GM21526 (cell line): ENCODE data around the gene HSD17B2.

Experiments used
- ATAC-seq: cut with Tn5 transposase; IDR thresholded peaks from one replicate; pipeline ENCODE4 v1.9.1; 2021; ENCODE audit warnings: moderate library complexity; ENCODE audit not compliant: unreplicated experiment, low FRiP score

The HSD17B2 gene

DNA sequence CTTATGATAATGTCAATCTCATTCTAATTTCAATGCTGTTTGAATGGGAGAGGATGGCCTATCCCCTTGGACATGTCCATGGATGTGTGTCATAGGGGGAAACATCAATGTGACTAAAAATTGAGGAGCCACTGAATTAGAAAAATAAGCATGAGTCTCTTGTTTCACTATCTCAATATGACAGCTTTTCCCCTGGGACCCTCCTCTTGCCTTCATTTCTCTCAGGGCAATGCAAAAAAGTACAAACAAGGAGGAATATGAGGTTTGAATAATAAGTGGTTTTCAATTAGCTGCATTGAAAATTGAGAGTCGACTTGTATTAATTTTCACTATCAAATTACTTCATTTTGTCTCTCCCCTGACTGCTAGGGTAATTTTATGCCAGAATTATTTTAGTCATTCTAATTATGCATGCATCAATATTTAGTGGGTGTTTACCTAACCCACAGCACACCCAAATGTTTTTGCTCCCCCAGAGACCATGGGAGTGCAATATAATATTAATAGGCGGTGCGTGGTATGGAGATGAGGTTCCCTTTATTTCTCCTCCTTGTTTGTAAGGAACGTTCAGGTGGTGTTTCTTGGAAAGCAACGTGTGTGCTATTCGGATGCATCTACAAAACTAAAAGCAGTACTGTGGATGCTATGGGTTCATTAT is 17.0 kb upstream of the HSD17B2 start:
- ATAC-seq = no peak

- no peak for ATAC-seq
Observed at GRCh38 chr16:82019535-82019934, 15.5 kb upstream of the HSD17B2 start.

DNA sequence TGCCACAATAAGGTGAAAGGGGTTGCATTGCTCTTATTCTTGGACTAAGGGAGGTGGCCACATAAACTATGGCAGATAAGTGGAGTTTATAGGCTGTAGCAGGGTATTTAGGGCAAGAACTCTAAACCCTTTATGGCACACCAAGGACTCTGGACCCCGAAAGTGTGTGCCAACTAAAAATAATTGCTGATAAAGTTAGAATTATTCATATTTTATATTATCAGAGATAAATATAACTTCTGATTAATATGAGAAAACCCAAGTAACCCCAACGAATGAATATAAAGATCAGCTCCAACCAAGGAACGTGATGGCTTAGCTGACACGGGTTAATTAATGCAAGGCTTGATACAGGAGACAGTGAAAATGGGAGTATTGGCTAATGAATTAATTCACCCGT is 15.0 kb upstream of the HSD17B2 start:
- ATAC-seq = no peak

DNA sequence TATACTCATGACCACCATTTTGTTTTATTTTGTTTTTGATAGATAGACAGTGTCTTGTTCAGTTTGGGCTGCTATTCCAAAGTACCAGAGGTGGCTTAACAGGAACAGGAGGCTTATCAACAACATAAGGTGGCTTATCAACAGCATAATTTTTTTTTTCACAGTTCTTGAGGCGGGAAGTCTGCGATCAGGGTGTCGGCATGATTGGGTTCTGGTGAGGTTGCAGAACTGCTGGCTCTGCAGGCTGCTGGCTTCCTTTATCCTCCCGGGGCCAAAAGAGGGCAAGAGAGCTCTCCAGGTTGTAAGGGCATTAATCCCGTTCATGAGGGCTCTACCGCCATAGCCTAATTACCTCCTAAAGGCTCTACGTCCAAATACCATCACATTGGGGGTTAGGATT is 11.8 kb upstream of the HSD17B2 start:
- no peak for ATAC-seq

- ATAC-seq = no peak
Observed at GRCh38 chr16:82024316-82024715, 10.7 kb upstream of the HSD17B2 start.

DNA sequence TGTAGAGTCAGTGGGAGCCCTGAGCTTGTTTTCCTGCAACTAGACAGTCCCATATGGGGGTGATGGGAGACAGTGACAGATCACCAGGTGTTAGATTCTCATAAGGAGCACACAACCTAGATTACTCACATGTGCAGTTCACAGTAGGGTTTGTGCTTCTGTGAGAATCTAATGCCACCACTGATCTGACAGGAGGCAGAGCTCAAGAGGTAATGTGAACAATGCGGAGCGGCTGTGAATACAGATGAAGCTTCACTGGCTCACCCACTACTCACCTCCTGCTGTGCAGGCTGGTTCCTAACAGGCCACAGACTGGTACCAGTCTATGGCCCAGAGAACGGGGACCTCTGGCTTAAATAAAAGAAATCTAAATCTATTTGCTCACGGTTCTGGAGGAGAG is 10.2 kb upstream of the HSD17B2 start:
- no peak for ATAC-seq

DNA sequence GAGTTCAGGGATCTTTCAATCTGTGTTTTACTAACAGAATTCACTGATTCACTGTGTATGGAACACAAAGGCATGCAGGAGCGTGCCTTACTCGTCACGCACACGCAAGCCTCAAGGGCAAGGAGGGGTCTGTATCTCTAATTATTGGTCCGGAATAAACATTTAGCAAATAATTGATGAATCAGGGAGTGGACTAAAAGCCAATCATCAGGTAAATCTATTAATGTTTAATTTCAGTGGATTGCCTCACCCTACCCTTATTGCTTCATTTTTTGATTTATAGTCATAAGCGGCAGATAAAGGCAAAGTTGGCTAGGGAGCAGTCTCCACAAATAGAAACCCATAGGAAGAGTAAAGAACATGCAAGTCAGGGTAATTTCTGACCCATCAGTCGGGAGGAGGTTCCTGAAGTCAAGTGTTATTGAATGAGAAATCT is 7.4 kb upstream of the HSD17B2 start:
- ATAC-seq = no peak

GRCh38 chr16:82031116-82032084 is 3.7 kb upstream of the HSD17B2 start:
- no peak for ATAC-seq

- ATAC-seq = no peak
Observed at GRCh38 chr16:82033006-82033405, 2.0 kb upstream of the HSD17B2 start.

DNA sequence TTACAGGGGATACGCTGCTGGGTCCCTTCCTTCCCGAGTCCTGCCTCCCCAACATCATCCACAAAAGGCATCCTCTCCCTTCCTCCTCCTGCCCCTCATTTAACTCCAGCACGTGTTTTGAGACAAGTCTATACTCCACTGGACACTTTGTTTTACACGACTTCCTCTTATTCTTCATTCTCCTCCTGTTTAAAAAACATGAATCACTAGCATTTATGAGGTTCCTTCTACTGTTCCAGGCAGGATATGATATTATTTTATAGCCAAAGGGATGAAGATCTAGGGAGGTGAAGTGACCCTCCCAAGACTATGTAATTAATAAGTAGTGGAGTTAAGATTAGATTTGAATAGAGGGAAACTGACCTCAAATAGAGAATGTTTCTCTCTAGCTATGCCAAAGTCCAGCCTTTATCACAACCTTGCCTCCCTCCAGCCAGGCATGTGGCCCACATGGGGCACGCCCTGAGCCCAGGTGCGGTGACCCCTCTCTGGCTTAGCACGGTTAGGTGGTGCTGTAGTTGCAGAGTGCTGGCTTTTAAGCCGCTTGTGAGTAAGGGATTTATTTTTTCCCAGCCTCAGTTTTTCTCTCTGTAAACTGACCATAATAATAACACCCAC is 1.3 kb upstream of the HSD17B2 start:
- no peak for ATAC-seq

GRCh38 chr16:82037251-82037650 is 2.2 kb downstream of the HSD17B2 start:
- ATAC-seq = no peak

- no peak for ATAC-seq
Observed at GRCh38 chr16:82037666-82038065, 2.6 kb downstream of the HSD17B2 start.

GRCh38 chr16:82040296-82040695 is 5.2 kb downstream of the HSD17B2 start:
- ATAC-seq = no peak

DNA sequence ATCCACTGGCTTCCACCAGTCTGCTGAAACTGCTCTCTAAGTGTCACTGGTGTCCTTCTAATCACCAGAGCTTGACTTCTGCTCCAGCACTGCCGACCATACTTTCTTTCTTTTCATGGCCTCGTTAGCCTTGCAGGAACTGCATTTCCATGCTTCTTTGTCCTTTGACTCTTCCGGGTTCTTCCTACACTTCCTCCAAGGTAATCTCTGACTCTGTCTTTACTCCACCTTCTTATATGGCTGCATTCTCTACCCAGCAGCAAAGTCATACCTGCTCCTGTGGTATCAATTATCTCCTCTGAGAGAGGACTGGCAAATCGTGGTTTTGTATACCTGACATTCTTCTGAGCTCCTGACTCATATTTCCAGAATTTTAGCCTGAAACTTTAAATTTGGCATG is 6.5 kb downstream of the HSD17B2 start:
- no peak for ATAC-seq

DNA sequence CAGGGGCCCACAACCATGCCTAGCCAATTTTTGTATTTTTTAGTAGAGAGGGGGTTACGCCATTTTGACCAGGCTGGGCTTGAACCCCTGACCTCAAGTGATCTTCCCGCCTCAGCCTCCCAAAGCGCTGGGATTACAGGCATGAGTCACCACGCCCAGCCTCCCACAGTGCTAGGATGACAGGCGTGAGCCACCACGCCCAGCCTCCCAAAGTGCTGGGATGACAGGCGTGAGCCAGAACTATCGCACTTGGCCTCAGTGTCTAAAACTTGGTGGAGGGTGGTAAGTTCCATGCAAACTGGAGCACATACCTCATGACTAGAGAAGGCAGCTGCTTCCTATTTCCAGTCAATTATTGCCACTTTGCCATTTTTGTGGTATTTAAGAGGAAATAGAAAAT is 7.1 kb downstream of the HSD17B2 start:
- no peak for ATAC-seq

DNA sequence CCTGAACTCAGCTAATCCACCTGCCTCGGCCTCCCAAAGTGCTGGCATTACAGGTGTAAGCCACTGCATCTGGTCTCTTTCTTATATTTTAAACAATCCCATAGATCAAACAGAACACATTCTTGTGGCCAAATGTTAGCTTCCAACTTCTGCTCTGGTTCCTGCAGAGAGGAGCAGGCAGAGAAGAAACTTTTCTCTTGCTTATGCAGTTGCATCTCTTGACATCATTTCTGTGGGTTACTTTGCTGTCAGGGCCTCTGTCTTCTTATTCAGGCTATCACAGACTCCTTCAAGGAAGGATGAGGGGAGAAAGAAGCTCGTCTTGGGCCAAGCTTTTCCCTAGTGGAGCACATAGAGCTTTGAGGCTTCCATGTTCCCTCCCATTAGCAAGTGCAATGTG is 7.8 kb downstream of the HSD17B2 start:
- ATAC-seq = no peak

DNA sequence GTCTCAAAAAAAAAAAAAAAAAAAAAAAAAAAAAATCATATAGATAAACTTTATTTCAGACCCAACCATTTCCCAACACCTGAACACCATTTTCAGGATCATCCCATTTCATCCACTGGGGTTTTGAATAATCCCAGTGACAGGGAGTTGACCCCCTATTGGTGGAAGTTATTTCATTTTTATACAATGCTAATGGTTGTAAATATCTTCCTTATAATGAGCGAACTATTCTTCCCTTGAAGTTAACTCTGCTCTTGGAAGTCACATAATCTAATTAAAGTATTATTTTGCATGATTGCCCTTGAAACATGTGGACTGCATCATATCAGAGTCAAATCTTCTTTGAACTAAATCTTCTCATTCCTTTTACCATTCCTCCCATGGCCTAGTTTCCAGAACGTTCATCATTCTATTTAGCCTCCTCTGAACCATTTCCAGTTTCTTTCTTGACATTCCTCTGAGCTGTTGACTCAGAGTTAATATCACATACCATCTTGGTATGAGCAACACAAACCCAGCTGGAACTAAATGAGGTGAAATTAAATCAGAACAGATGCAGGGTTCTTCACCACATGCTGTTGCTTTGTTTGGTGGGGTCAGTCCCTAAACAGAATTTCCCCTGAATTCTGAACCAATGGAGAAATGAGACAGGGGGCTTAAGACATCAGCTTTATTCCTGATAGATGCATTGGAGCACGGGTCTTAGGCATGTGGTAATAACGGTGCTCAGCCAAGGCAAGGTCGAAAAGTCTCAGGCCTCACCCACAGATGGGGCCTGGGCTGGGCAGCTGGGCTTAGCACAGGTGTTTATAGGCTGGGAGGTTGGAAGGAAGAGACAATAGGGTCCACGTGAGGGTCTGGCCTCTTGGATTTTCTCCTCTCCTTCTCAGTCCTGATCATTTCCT is 8.9 kb downstream of the HSD17B2 start:
- ATAC-seq = no peak

DNA sequence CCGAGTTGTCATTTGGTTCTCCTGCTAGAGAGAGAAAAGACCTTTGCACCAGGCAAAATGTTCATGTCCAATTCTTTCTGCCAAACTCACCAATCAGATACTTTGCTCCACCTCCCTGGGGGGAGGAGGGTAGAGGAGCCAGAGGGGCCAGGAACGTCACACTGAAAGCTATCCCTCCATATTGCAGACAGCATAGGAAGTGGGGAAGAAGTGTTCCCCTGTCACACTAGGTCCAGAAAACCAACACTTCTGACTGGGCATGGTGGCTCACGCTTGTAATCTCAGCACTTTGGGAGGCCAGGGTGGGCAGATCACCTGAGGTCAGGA is 9.5 kb downstream of the HSD17B2 start:
- no peak for ATAC-seq

DNA sequence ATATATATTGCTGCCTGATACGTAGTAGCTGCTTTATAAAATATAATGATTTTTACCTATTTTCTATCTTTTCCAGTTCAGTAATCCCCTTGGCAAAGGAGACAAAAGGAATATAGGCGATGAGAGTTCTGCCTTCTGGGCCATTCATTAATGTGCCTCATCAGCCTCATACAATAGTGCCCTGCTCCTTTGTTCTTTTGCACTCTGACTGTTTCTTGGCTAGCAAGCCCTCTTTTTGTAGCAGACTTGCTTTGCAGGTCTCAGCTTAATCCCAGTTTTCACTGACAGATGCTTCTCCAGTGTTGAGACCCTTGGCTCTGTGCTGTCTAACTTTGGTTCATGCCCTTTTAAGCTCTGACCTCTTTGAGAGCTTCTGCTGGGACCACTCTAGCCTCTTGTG is 10.4 kb downstream of the HSD17B2 start:
- ATAC-seq = no peak

DNA sequence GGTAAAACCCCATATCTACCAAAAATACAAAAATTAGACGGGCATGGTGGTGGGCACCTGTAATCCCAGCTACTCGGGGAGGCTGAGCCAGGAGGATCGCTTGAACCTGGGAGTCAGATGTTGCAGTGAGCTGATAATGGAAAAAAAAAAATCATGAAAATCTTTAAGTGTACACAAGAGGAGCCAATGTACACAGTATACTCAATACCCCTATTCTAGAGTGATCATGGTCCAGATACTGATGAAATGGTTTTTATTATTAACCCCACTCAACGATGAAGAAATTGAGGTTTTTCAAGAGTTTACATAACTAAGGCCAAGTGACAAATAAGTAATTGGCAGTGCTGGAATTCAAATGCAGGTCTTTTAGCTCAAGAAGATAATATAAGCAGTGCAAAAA is 11.5 kb downstream of the HSD17B2 start:
- no peak for ATAC-seq

DNA sequence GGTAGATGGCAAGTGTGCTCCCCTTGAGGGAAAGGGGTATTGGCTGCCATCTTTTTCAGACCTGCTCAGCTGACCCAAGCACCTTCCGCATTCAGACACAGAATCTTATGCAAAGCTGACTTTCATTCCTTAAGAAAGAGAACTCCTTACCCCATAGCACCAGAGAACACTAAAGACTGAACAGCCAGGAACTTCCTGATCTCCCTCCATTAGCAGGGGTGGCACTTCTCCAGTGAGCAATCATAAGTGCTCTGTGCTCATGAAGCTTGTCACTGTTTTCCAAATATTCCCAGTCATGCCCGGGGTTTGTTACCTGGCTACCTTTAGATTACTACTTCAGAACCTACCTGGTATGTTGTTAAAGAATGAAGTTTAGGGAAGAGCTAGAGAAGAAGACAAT is 11.9 kb downstream of the HSD17B2 start:
- no peak for ATAC-seq
